ENCODE measurements around the gene SLIT3.

Gene SLIT3

DNA sequence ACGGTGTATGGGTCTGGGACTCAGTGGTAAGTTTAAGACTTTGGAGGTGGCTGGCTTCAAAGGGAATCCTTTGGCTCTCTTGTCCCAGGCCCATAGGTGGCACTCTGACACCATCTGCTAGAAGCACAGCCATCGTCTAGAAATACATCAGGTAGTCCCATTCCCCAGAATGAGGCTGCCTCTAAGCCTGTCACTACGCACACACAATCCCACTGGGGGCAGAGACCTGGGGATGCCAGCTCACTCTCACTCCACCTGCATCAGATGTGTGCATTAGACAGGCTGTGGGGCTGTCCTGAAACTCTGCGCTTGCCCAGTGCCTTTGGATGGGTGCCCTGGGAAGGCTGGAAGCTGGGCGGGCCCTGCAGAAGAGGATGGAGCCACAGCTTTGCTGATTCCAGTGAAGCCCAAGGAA lies 594.3 kb downstream of the SLIT3 start:
- Histone ChIP-seq H3K36me3 (ENCODE audit: control insufficient read depth, insufficient read depth, low read length) (no peaks in the 10 kb centered on the region), H3K27me3 (ENCODE audit: control insufficient read depth, insufficient read depth, low read length) (no peaks in the 10 kb centered on the region), H3K9ac (ENCODE audit: low read depth, low read length) (no peak overlapping the region), H3K4me1 (ENCODE audit: control insufficient read depth, insufficient read depth, low read length) (no peaks in the 10 kb centered on the region), H3K4me3 (ENCODE audit: low read depth, low read length) (no peak overlapping the region), H3K9me3 (ENCODE audit: control insufficient read depth, insufficient read depth, low read length) (no peaks in the 10 kb centered on the region)

DNA sequence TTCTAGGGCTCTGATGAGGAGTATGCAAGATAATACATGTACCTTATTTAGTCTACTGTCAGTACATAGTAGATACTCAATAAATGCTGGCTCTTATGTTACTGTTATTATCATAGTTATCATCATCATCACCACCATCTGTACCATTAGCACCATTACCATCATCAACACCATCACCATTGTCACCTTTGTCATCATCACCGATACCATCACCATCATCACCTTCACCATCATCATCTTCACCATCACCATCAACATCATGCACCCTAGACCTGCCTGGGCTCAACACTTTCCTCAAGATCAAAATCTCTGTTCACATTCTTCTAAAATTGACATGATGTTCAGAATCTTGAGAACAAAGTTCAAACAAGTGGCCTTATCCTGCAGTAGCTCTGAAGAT lies 595.6 kb downstream of the SLIT3 start:
- Histone ChIP-seq H3K27me3 (ENCODE audit: control insufficient read depth, insufficient read depth, low read length) (no peaks in the 10 kb centered on the region), H3K9me3 (ENCODE audit: control insufficient read depth, insufficient read depth, low read length) (no peaks in the 10 kb centered on the region), H3K9ac (ENCODE audit: low read depth, low read length) (no peak overlapping the region), H3K4me1 (ENCODE audit: control insufficient read depth, insufficient read depth, low read length) (no peaks in the 10 kb centered on the region), H3K36me3 (ENCODE audit: control insufficient read depth, insufficient read depth, low read length) (no peaks in the 10 kb centered on the region), H3K4me3 (ENCODE audit: low read depth, low read length) (no peak overlapping the region)

DNA sequence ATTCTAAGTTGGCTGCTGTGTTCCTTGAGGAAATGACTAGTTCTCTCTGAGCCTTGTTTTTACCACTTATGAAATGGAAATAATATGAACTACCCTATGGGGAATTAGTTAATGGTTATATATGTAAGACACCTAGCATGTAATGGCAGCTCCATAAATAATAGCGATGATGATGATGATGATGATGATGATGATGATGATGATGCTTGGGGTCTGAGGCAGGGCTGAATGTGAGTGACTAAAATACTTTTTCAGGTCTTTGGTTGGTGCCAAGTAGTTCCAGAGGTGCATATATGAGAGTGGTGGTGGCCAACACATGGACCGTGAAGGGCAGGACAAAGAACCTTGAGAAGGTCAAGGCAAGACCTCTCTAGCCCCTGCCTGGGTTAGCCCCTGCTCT lies 598.4 kb downstream of the SLIT3 start:
- Histone ChIP-seq H3K27me3 (ENCODE audit: control insufficient read depth, insufficient read depth, low read length) (no peaks in the 10 kb centered on the region), H3K9me3 (ENCODE audit: control insufficient read depth, insufficient read depth, low read length) (no peaks in the 10 kb centered on the region), H3K4me1 (ENCODE audit: control insufficient read depth, insufficient read depth, low read length) (no peaks in the 10 kb centered on the region), H3K36me3 (ENCODE audit: control insufficient read depth, insufficient read depth, low read length) (no peaks in the 10 kb centered on the region), H3K4me3 (ENCODE audit: low read depth, low read length) (no peak overlapping the region), H3K9ac (ENCODE audit: low read depth, low read length) (no peak overlapping the region)

DNA sequence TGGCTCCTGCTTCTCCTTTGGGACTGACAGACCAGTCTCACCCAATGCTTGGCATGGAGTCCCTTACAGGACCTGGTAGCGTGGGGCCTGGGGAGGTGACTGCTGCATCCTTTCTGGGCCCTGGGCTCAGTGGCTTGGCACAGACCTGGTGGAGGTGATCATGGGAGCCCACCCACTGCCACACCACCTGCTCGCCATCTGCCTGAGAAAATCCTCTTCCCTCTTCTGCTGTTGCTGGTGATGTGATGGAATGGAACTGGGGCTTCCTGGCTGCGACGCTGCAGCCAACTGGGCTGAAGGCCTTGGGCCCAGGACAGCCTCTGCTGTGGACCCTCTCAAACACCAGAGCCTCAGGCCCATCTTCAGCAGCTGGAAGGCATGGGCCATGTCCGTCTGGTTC lies 599.3 kb downstream of the SLIT3 start:
- Histone ChIP-seq H3K27me3 (ENCODE audit: control insufficient read depth, insufficient read depth, low read length) (no peaks in the 10 kb centered on the region), H3K4me3 (ENCODE audit: low read depth, low read length) (no peak overlapping the region), H3K36me3 (ENCODE audit: control insufficient read depth, insufficient read depth, low read length) (no peaks in the 10 kb centered on the region), H3K9ac (ENCODE audit: low read depth, low read length) (no peak overlapping the region), H3K9me3 (ENCODE audit: control insufficient read depth, insufficient read depth, low read length) (no peaks in the 10 kb centered on the region), H3K4me1 (ENCODE audit: control insufficient read depth, insufficient read depth, low read length) (no peaks in the 10 kb centered on the region)

DNA sequence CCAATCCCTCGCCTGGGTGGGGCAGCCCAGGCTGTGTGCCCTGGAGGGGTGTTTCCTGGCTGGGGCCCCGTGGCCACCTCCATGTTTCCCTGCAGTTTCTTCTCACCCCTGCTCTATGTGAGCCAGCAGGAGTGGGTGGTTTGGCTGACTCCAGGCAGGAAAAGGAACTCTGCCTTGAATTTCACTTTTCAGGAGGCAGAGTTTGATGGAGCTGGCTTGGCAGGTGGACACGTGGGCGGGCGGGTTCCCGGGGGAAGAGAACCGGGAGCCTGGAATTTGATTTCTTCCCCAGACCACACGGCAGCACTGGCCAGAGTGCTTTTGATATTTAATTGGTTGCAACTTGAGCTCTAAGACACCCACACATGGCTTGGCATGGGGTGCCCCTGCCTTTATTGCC lies 601.9 kb downstream of the SLIT3 start:
- Histone ChIP-seq H3K36me3 (ENCODE audit: control insufficient read depth, insufficient read depth, low read length) (no peaks in the 10 kb centered on the region), H3K4me3 (ENCODE audit: low read depth, low read length) (no peak overlapping the region), H3K9ac (ENCODE audit: low read depth, low read length) (no peak overlapping the region), H3K27me3 (ENCODE audit: control insufficient read depth, insufficient read depth, low read length) (no peaks in the 10 kb centered on the region), H3K9me3 (ENCODE audit: control insufficient read depth, insufficient read depth, low read length) (no peaks in the 10 kb centered on the region), H3K4me1 (ENCODE audit: control insufficient read depth, insufficient read depth, low read length) (no peaks in the 10 kb centered on the region)

DNA sequence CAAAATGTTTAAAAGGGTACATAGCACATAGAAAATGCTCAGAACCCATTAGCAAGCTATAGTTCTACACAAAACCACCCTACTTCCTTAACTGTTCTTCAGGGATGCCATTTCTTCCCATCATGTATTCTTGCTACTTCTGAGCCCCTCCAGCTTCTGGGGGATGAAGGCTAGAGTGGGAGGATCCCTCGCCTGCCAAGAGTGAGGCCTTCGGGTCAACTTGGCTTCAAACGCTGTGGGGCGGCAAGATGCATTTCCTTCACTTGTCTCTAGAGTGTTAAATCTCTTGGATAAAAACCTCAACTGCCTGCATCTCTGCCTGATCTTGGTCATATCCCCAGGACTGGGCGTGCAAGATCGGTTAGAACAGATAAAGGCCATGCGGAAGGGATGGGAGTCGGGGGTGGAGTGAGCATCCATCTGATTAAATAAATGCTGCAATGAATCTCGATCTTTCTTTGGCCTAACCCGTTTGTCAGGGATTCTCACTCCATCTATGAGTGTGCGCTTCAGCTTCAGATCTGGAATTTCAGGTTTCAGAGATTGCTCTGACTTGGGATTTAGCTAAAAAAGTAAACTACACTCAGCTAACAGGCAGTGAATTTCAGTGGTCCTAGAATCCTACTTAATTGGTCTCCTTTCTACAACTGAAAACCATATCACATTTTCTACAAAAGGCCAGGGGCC lies 603.8 kb downstream of the SLIT3 start:
- H3K27me3 ChIP-seq (ENCODE audit: control insufficient read depth, insufficient read depth, low read length), result no peaks in the 10 kb centered on the region

DNA sequence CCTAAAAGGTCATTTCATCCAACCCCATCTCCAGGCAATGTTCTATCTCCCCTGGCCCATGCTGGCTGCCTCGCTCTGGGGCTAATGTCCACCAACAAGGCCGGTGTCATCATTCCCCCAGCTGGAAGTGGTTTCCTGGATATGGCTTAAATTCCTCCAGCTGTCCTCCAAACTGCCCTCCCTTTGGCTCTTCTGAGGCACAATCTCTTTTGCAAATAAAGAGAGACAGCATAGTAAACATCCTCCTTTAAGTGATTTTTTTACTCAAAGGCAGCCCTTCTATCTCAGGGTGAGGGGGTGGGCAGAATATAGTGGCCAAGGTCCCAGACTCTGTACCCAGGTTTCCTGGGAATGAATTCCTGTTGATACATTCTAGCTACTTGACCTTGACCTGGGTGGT lies 604.3 kb downstream of the SLIT3 start:
- no peaks in the 10 kb centered on the region for H3K4me1 ChIP-seq (ENCODE audit: control insufficient read depth, insufficient read depth, low read length)
- H3K36me3 ChIP-seq (ENCODE audit: control insufficient read depth, insufficient read depth, low read length), result no peaks in the 10 kb centered on the region
- H3K9ac ChIP-seq (ENCODE audit: low read depth, low read length), result no peak overlapping the region
- H3K4me3 ChIP-seq (ENCODE audit: low read depth, low read length), result no peak overlapping the region
- H3K27me3 ChIP-seq (ENCODE audit: control insufficient read depth, insufficient read depth, low read length), result no peaks in the 10 kb centered on the region
- H3K9me3 ChIP-seq (ENCODE audit: control insufficient read depth, insufficient read depth, low read length), result no peaks in the 10 kb centered on the region

More for the DNA sequence above, 603.8 kb downstream of the SLIT3 start:
- Histone ChIP-seq H3K9ac (ENCODE audit: low read depth, low read length) (no peak overlapping the region), H3K4me1 (ENCODE audit: control insufficient read depth, insufficient read depth, low read length) (no peaks in the 10 kb centered on the region), H3K36me3 (ENCODE audit: control insufficient read depth, insufficient read depth, low read length) (no peaks in the 10 kb centered on the region), H3K4me3 (ENCODE audit: low read depth, low read length) (no peak overlapping the region), H3K9me3 (ENCODE audit: control insufficient read depth, insufficient read depth, low read length) (no peaks in the 10 kb centered on the region)

DNA sequence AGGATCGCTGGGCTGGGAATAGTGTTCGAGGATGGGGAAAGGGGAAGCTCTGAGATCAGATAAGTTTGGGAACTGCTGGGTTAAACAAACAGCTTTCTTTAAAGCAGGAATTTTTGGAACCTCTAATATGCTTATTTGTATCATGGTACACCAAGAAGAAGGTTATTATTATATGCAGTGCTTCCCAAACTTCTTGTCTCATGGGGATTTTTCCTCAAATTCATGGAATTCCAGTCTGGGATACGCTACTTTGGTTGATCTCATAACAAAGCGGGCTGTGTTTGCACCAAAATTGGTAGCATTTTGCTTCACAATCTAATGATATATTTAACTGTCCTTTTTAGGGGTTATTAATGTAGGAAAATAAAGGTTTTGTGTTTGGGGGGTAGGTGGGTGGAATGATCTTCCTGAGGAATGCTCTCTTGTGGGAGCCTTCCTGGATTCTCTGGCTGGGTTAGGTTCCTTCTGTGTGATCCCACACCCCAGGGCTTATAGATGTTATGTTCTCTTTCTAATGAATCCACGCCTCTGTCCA lies 605.6 kb downstream of the SLIT3 start:
- no peaks in the 10 kb centered on the region for H3K27me3 ChIP-seq (ENCODE audit: control insufficient read depth, insufficient read depth, low read length)
- H3K9me3 ChIP-seq (ENCODE audit: control insufficient read depth, insufficient read depth, low read length), result no peaks in the 10 kb centered on the region
- no peak overlapping the region for H3K4me3 ChIP-seq (ENCODE audit: low read depth, low read length)
- H3K4me1 ChIP-seq (ENCODE audit: control insufficient read depth, insufficient read depth, low read length), result no peaks in the 10 kb centered on the region
- no peak overlapping the region for H3K9ac ChIP-seq (ENCODE audit: low read depth, low read length)
- no peaks in the 10 kb centered on the region for H3K36me3 ChIP-seq (ENCODE audit: control insufficient read depth, insufficient read depth, low read length)

DNA sequence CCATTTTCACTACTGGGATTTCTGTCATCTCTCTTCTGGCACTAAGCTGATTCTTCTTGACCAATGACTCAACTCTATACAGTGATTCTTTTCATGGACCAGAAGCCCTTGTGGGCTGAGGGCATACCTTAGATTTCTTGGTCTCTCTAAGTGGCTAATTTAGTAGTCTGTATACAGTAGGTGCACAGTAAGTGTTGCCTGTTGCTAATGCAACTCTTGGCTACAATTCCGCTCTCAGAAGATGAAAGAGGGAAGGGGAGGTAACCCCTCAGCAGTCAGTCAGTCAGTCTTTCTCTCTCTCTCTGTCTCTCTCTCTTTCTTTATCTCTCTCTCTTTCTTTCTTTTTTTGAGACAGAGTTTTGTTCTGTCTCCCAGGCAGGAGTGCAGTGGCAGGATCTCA lies 606.6 kb downstream of the SLIT3 start:
- Histone ChIP-seq H3K9ac (ENCODE audit: low read depth, low read length) (no peak overlapping the region), H3K9me3 (ENCODE audit: control insufficient read depth, insufficient read depth, low read length) (no peaks in the 10 kb centered on the region), H3K36me3 (ENCODE audit: control insufficient read depth, insufficient read depth, low read length) (no peaks in the 10 kb centered on the region), H3K27me3 (ENCODE audit: control insufficient read depth, insufficient read depth, low read length) (no peaks in the 10 kb centered on the region), H3K4me1 (ENCODE audit: control insufficient read depth, insufficient read depth, low read length) (no peaks in the 10 kb centered on the region), H3K4me3 (ENCODE audit: low read depth, low read length) (no peak overlapping the region)

DNA sequence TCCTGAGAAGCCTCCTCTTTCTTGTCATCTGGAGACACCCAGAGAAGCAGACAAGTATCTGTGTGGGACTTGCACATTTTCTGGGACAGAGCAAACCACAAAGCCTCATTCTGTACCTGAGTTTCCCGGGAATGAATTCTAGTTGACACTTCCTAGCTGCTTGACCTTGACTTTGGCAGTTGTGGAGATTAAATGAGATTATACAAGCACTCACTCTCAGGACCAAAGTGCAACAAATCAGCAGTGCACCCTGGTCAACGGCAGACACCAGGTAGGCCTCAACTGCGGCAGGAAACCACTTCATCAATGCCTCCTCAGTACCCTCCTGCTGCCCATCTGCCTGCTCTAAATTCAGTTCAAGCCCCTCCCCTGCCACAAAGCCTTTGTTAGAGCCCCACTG lies 607.1 kb downstream of the SLIT3 start:
- Histone ChIP-seq H3K4me3 (ENCODE audit: low read depth, low read length) (no peak overlapping the region), H3K9ac (ENCODE audit: low read depth, low read length) (no peak overlapping the region), H3K36me3 (ENCODE audit: control insufficient read depth, insufficient read depth, low read length) (no peaks in the 10 kb centered on the region), H3K27me3 (ENCODE audit: control insufficient read depth, insufficient read depth, low read length) (no peaks in the 10 kb centered on the region), H3K9me3 (ENCODE audit: control insufficient read depth, insufficient read depth, low read length) (no peaks in the 10 kb centered on the region), H3K4me1 (ENCODE audit: control insufficient read depth, insufficient read depth, low read length) (no peaks in the 10 kb centered on the region)

DNA sequence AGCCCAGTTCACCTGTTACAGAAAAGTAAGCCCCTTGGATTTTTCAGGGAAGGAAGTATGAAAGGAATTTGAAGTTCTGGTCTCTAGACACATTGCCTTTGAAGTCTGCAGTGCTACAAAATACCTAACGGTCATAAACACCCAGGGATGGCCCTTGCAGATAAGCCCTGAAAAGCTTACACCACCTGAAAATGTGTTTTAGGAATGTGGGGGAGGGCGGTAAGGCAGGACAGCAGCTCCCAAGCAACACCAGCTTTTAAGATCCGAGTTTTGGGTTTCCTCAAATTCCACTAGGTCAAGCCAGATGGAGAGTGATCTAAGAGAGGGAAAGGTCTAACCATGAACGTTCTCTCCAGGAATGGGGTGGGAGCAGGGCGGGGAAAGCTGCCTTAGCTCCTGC lies 607.6 kb downstream of the SLIT3 start:
- Histone ChIP-seq H3K36me3 (ENCODE audit: control insufficient read depth, insufficient read depth, low read length) (no peaks in the 10 kb centered on the region), H3K9ac (ENCODE audit: low read depth, low read length) (no peak overlapping the region), H3K27me3 (ENCODE audit: control insufficient read depth, insufficient read depth, low read length) (no peaks in the 10 kb centered on the region), H3K9me3 (ENCODE audit: control insufficient read depth, insufficient read depth, low read length) (no peaks in the 10 kb centered on the region), H3K4me1 (ENCODE audit: control insufficient read depth, insufficient read depth, low read length) (no peaks in the 10 kb centered on the region), H3K4me3 (ENCODE audit: low read depth, low read length) (no peak overlapping the region)

DNA sequence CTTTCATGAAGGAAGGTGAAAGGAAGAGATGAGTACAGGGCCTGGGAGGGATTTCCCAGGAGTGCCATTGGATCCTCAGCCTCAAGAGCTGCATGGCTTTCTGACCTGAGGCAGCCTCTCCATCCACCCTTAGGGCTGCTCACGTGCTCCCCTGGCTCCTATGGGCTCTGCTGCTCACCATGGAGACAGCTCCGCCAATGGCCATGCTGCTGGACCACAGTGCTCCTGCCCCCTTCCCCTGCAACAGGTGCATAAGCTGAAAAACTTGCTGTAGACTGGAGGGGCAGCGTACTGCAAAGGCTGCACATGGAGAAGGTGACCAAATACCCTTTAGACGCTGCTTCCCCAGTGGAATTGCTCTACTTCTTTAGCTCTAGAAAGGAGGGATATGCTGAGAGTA lies 609.0 kb downstream of the SLIT3 start:
- H3K4me1 ChIP-seq (ENCODE audit: control insufficient read depth, insufficient read depth, low read length), result no peaks in the 10 kb centered on the region
- H3K9me3 ChIP-seq (ENCODE audit: control insufficient read depth, insufficient read depth, low read length), result no peaks in the 10 kb centered on the region
- no peak overlapping the region for H3K4me3 ChIP-seq (ENCODE audit: low read depth, low read length)
- no peaks in the 10 kb centered on the region for H3K27me3 ChIP-seq (ENCODE audit: control insufficient read depth, insufficient read depth, low read length)
- no peaks in the 10 kb centered on the region for H3K36me3 ChIP-seq (ENCODE audit: control insufficient read depth, insufficient read depth, low read length)
- H3K9ac ChIP-seq (ENCODE audit: low read depth, low read length), result no peak overlapping the region
